NCI-H187 treated with DMSO at 0.1 percent for 48 hours (cell line): Measurements from ENCODE around the gene C6orf52.

ENCODE experiments used
- DNase-seq: peaks from one replicate; lab custom pipeline; 2025; lab: John Stamatoyannopoulos, UW

Gene C6orf52

DNA sequence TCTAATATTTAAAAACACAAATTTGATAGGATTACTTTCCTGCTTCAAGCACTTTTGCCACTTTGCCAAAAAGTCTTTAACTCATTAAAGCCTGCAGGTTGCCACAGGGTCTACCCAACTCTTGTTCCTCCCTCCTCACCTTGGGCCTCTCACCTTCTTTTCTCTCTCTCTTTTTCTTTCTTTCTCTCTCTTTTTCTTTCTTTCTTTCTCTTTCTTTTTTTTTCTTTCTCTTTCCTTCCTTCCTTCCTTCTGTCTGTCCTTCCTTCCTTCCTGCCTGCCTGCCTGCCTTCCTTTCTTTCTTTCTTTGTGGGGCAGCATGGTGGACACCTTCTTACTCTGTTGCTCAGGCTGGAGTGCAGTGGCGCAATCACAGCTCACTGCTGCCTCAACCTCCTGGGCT lies 50.2 kb downstream of the C6orf52 start:
- no peak for DNase-seq

DNA sequence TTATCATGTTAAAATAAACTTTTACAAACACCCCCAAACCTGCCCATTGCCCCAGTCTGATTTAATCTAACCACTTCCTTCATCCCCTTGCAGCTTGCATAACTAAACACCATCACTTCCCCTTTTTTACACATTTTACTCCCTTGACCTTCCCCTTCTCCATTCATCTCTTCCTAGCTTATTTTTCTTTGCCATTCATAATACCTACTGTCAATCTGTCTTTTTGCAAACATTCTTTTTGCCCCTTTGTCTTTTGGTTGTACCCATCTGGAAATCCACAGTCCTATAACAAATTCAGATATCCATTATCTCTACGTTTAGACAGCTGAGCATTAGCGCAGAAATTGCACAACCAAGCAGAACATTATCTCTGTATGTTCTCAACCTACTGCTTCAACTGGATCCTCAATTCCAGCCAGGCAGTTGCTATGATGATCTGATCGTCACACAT lies 51.2 kb downstream of the C6orf52 start:
- no peak for DNase-seq

- no peak for DNase-seq
Observed at GRCh38 chr6:10641528-10641927, 52.9 kb downstream of the C6orf52 start.

- DNase-seq: no peak
Observed at GRCh38 chr6:10640412-10640811, 54.0 kb downstream of the C6orf52 start.

DNA sequence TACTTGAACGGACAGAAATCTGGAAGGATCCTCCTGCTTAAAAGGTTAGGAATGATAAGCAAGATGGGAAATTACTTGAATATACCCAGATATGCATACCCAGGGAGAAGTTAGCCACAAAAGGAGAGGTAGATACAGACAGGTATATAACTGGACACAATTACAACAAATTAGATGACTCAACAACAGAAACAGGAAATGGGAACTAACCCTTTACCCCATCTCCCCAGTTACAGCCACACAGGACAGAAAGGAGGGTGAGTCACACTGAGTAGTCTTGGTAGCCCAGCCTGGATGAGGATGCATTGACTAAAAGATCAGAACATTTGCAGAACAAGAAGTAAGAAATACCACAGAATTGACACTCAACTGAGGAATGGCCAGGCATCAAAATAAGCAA lies 61.2 kb downstream of the C6orf52 start:
- no peak for DNase-seq

GRCh38 chr6:10630178-10630577 lies 64.2 kb downstream of the C6orf52 start:
- no peak for DNase-seq

- DNase-seq: no peak
Observed at GRCh38 chr6:10627800-10628199, 66.6 kb downstream of the C6orf52 start.

DNA sequence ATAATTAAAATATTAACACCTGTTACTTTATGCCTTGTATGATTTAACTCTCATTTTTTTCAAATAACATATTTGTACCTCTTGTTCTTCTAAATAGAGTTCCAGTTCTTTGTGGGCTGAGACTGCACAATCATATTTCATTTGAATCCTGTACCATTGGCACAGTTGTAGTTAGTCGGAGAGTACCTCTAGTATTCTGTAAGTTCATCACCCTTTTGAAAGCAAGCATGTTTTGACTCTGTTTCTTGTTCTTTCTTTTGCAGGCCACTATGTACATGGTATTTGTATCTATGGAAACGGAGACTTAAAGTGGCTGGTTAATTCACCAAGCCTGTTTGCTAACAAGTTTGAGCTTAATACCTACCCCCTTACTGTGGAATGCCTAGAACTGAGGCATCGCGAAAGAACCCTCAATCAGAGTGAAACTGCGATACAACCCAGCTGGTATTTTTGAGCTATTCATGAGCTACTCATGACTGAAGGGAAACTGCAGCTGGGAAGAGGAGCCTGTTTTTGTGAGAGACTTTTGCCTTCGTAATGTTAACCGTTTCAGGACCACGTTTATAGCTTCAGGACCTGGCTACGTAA lies 68.2 kb downstream of the C6orf52 start:
- no peak for DNase-seq

DNA sequence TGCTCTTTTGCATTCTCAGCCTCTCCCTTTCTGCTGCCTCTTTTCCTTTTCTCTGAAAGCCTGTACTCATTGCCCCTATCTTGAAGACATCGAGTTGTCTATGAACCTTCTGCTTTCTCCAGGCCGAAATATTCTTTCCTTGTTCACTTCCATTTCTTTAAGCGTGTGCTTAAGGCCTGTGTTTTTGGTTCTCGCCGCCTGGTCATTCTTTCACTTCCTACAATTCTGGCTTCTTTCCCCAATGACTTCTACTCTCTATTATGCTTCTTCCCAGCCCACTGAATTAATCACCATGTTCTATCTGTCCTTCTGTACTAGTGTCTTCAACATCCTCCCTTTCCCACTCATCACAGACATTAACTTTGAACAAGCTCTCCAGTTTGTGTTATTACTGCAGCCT lies 69.6 kb downstream of the C6orf52 start:
- no peak for DNase-seq

GRCh38 chr6:10621847-10622246 lies 72.6 kb downstream of the C6orf52 start:
- DNase-seq: no peak
